Activated naive CD4-positive, alpha-beta T cell treated with Interleukin-2 at 50 U/mL for 16 hours (primary cell): ENCODE measurements around the gene NAA38.
"Not testable (repeated sequence)": the region's sequence is repeated elsewhere in the genome, so short reads cannot be mapped to it uniquely, and the experiment has no call there.

Source experiments
- DNase-seq: peaks from one replicate; pipeline ENCODE4 v3.0.0-alpha.2; 2020

The NAA38 gene

GRCh38 chr17:7881276-7882054, 24.1 kb upstream of the NAA38 start:
- no peak for DNase-seq

GRCh38 chr17:7880076-7880868, 22.9 kb upstream of the NAA38 start:
- DNase-seq, result no peak

GRCh38 chr17:7878234-7878633, 20.9 kb upstream of the NAA38 start:
- no peak for DNase-seq

- DNase-seq, result no peak
Measured at GRCh38 chr17:7875804-7876370, 18.5 kb upstream of the NAA38 start.

GRCh38 chr17:7873051-7873450, 15.7 kb upstream of the NAA38 start:
- DNase-seq, result no peak

- DNase-seq, result no peak
Measured at GRCh38 chr17:7867881-7868329, 10.5 kb upstream of the NAA38 start.

- DNase-seq, result no peak
Measured at GRCh38 chr17:7864995-7865650, 7.8 kb upstream of the NAA38 start.

- DNase-seq, result not testable (repeated sequence)
Measured at GRCh38 chr17:7864384-7864783, 7.0 kb upstream of the NAA38 start.

- DNase-seq, result peak; percentile 48
Measured at GRCh38 chr17:7862692-7863437, 5.5 kb upstream of the NAA38 start.

GRCh38 chr17:7859028-7859427, 1.7 kb upstream of the NAA38 start:
- no peak for DNase-seq

GRCh38 chr17:7858522-7858810, 1.1 kb upstream of the NAA38 start:
- peak; percentile 62 for DNase-seq

GRCh38 chr17:7857713-7858521, 558 bp upstream of the NAA38 start, which contains the start of gene CYB5D1:
Gene CYB5D1, plus strand, starts transcription at chr17:7858003. Its CDS starts 132 bp downstream, at chr17:7858135.
- DNase-seq, result peak; percentile 90

- DNase-seq, result peak; percentile 38
Measured at GRCh38 chr17:7856011-7856810, 1.1 kb downstream of the NAA38 start.

GRCh38 chr17:7855660-7856010, 1.7 kb downstream of the NAA38 start:
- no peak for DNase-seq

- no peak for DNase-seq
Measured at GRCh38 chr17:7854851-7855659, 2.3 kb downstream of the NAA38 start, which contains the start of gene TMEM88. Gene TMEM88, plus strand, starts transcription at chr17:7855066. Its CDS starts 9 bp downstream, at chr17:7855075.

GRCh38 chr17:7854078-7854777, 3.1 kb downstream of the NAA38 start:
- no peak for DNase-seq

GRCh38 chr17:7853691-7854038, 3.7 kb downstream of the NAA38 start:
- DNase-seq, result no peak

GRCh38 chr17:7852919-7853690, 4.3 kb downstream of the NAA38 start:
- DNase-seq, result no peak

- no peak for DNase-seq
Measured at GRCh38 chr17:7852262-7852670, 5.1 kb downstream of the NAA38 start.
